ENCODE results near the gene ZFP62. TPM values are rescaled to one million over a fixed set of nuclear protein-coding genes. Genes with fewer than 3 reads are reported as not detected.

ZFP62 gene
- total and polyA plus RNA-seq, 2 of the 8 experiments (the other 6 are each of a cell fraction or from before 2014, with no cell fraction given), result 9.3 to 38.5 TPM

GRCh38 chr5:180844858-180845257, 16.2 kb downstream of the ZFP62 start (continued):
- TF ChIP-seq, protein P1, sequence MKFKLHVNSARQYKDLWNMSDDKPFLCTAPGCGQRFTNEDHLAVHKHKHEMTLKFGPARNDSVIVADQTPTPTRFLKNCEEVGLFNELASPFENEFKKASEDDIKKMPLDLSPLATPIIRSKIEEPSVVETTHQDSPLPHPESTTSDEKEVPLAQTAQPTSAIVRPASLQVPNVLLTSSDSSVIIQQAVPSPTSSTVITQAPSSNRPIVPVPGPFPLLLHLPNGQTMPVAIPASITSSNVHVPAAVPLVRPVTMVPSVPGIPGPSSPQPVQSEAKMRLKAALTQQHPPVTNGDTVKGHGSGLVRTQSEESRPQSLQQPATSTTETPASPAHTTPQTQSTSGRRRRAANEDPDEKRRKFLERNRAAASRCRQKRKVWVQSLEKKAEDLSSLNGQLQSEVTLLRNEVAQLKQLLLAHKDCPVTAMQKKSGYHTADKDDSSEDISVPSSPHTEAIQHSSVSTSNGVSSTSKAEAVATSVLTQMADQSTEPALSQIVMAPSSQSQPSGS (IDR thresholded peaks at IDR 0.05; ENCODE audit: low read length), result no peak

All from H1 (cell line).